AG08395 (cell line): Measurements from ENCODE around the gene DQX1.
"Not testable (repeated sequence)": the region's sequence is repeated elsewhere in the genome, so short reads cannot be mapped to it uniquely, and the experiment has no call there.

Source experiments
- DNase-seq: peaks from one replicate; pipeline ENCODE4 v3.0.0; 2012; ENCODE audit warnings: mixed read lengths, low spot score

Gene DQX1, protein sequence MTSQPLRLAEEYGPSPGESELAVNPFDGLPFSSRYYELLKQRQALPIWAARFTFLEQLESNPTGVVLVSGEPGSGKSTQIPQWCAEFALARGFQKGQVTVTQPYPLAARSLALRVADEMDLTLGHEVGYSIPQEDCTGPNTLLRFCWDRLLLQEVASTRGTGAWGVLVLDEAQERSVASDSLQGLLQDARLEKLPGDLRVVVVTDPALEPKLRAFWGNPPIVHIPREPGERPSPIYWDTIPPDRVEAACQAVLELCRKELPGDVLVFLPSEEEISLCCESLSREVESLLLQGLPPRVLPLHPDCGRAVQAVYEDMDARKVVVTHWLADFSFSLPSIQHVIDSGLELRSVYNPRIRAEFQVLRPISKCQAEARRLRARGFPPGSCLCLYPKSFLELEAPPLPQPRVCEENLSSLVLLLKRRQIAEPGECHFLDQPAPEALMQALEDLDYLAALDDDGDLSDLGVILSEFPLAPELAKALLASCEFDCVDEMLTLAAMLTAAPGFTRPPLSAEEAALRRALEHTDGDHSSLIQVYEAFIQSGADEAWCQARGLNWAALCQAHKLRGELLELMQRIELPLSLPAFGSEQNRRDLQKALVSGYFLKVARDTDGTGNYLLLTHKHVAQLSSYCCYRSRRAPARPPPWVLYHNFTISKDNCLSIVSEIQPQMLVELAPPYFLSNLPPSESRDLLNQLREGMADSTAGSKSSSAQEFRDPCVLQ

DNA sequence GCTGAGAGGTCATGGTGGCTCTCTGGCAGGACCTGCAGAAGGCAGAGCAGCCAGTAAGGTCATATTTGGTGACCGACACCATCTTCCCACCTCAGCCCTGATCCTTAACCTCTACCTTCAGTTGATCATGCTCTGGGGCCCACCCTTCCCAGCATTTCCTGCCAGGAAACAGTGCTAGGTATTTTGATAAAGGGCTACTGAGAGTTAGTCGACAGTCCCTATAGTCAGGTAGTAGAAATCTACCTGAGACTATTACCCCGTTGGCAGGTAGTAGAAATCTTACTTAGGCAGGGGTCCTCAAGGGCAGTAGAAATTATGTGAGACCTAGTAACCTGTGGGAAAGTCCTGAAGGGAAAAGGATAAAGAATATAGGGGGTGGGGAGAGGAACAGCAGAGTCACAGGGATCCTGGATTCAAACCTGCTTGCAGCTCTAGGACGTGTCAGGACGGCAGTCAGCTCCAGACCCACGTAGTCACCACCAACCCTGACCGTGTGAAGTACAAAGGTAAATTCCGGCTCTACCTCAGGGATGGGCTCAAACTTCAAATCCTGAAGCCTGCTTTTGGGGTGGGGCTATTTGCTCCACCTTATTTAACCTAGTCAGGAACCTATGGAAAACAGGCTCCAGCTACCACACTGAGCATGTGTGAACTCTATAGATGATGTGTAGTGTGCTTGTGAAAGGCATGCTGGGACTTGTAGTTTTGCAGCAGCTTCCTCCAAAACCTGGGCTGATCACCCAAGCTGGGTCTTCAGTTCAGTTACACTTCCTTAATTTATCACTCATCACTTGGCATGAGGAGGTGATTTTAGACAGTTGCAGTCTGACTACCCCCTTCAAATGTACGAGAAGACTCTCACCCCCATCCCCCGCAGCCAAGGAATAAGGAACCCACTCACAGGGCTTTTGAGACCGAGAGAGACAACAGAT lies at the start of gene DQX1:
Gene DQX1, minus strand, starts transcription at position 515 of the 932 bp plus-strand sequence. Its CDS starts 502 bp downstream, at position 13.
- peak; percentile 31 for DNase-seq

DNA sequence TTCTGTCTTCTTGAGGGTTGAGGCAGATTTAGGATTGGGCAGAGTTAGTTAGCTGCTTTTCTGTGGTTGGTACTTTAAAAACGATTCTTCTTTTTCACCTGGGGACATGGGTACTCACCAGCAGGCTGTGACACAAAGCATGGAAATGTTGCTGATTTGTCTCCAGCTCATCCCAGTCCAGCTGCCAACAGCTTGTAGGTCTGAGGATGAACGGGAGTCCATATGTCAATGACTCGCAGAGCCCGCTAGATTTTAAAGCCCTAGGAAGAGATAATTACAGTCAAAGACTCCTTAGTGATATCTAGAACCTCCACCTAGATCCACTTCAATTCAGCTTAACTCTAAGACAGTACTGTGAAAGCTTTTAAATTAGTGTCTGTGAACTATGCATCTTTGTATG lies 49.3 kb upstream of the DQX1 start:
- no peak for DNase-seq

DNA sequence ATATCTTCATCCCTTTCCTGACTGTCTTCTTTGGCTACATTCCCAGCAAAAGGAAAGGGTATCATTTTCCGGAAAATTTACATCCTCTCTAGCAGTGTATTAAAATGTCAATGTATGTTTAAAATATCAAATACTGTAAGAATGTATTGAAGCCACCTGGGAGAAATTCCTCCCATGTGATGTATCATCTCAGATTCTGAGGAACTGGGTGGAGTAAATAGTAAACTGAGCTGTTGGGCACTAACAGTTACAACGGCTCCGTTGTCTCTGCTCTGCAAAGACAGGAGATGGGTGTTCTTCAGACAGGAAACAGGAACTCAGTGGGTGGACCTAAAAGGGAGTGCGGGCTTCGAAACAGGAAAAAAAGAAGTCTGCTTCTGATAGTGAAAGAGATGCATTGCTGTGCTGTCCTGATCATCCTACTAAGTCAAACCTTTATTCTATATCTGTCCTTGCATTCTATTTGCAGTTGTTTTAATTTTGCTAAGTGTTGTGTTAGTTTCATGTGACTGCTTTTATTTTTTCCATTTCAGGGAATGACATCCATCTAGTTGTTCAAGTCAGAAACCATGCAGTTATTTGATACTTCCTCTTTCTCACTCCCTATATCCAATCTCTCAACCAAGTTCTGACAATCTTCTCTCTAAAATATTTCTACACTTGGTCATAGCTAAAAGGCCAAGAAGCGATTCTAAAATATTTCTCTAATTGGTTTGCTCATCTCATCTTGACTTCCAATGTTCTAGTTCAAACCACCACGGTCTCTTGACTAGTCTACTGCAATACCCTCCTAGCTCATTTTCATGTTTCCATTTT lies 47.9 kb upstream of the DQX1 start:
- DNase-seq: no peak

DNA sequence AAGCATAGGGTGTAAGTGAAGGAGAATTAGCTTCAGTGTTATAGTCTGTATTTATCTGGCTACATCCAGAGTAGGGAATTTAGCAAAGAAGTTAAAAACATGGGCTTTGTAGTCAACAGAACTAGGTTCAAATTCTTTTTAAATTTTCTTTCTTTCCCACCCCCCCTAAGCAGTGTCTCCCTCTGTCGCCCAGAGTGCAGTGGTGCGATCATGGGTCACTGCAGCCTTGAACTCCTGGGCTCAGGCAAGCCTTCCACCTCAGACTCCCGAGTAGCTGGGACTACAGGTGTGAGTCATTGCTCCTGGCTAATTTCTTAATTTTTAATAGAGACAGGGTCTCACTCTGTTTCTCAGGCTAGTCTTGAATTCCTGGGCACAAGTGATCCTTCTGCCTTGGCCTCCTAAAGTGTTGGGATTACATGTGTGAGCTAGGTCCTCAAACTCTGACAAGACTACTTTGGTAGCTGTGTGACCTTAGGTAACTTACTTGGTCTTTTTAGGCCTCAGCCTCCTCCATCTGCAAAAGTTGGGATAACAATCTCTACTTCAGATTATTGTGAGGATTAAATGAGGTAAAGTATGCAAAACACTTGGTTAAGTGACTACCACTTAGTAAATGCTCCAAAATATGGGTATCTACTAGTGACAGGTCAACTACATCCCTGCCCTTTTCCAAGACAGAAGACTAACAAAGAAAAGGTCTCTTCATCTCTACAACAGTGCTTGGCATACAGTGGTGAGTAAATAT lies 46.3 kb upstream of the DQX1 start:
- DNase-seq: no peak

DNA sequence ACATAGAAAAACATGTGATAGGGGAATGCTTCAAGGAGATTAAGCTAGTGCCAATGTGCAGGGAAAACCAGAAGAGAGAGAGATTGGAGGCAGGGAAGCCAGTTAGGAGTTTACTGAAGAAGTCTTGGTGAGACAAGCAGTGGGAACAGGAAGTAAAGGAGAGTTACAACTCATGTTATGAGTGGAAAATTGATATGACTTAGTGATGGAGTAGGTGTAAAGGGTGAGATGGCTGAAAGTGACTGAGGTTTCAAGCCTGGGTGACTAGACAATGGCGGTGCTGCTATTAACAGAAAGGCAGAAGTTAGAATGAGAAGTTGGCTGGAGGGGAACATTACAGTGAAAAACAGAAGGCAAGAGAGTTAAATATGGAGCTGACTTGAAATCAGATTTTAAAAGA lies 45.0 kb upstream of the DQX1 start:
- DNase-seq: no peak

DNA sequence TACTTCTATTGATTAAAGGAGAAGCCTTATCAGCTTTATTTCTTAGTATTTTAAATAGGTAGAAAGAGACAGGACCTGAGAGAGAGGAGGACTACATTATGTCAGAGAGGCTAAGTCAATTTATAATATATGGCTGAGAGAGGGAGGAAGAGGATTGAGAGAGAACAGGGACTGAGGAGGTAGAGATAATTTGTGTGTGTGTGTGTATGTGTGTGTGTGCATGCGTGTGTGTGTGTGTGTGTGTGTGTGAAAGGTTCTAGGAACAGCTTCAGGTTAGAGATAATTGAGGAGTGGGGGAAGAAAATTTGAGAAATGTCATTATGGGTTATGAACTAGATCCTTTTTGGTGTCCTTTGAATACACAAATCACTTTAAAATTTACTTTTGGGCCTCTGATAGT lies 43.7 kb upstream of the DQX1 start:
- no peak for DNase-seq

DNA sequence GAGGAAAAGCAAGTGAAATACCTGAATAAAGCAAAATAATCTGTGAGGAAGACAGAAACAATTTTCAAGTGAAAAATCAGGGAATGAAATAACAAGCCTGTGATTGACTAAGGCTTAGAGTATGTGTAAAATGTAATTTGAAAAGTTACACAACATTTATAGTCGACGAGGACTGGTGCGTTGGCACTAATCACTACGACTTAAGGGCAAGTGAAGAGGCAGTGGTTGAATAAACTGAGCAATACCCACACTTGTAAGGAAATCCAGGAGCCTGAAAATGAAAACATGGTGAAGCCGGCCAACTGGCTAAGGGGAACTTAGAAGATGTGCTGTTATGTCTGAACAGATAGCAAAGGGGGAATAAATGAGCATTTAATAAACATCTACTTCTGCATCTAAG lies 41.9 kb upstream of the DQX1 start:
- peak; percentile 67 for DNase-seq

DNA sequence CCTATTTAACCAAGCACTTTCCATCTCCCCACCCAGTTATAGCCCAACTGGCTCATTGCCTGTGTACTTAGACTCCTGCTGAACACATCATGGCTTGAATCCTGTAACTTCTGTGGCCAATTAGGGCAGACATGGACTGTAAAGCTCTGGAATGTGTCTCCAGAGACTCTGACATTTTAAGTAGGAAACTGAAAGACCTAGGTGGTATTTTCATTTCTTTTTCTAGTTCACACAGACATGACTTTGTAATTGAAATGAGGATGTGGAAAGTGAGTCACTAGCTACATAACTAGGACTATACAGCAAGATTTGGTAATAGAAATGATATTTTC lies 40.7 kb upstream of the DQX1 start:
- peak; percentile 86 for DNase-seq

DNA sequence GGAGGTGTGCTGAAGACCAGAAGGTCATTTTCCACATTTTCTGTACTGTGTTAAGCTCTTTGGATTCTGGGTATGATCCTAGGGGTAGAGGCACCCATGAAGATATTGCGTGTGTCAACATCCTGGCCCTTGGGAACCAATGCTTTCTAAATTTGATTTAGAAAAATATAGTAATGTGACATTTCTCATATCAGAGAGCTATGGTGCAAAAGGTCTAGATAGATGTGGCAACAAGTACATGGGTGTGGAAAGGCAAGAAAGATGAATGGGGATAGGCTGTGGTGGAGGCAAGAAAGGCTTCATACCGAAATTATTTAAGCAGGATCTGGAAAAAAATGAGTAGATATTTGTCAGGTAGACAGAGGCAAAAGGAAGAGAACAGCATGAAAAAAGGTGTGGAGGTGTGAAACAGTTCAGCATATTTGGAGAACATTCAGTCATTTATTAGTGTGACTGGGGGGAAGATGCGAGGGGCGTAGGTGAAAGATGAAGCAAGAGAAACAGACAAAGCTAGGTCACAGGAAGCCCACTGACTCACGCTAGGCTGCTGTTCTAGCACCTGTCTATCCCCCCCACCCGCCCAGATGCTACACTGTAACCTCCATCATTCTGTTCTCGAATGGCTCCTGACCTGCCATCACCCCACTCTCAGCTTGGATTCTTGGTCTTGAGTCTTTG lies 40.2 kb upstream of the DQX1 start:
- no peak for DNase-seq

DNA sequence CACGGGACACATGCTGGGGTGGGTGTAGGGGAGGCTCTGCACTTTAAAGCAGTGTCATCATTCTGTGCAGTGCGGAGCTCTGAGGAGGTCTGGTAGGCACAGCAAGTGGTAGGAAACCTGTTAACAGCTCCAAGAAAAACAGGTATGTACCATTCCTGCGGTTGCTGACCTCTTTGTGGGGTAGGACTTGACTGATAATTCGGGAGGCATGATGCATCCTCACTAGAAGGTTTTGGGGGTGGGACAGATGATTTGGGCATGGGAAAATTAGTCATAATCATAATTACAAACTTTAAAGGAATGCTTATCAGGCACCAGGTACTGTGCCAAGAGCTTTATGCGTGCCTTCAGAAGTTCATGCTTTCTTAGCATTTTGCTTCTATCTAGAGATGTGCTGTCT lies 38.2 kb upstream of the DQX1 start:
- DNase-seq: no peak

DNA sequence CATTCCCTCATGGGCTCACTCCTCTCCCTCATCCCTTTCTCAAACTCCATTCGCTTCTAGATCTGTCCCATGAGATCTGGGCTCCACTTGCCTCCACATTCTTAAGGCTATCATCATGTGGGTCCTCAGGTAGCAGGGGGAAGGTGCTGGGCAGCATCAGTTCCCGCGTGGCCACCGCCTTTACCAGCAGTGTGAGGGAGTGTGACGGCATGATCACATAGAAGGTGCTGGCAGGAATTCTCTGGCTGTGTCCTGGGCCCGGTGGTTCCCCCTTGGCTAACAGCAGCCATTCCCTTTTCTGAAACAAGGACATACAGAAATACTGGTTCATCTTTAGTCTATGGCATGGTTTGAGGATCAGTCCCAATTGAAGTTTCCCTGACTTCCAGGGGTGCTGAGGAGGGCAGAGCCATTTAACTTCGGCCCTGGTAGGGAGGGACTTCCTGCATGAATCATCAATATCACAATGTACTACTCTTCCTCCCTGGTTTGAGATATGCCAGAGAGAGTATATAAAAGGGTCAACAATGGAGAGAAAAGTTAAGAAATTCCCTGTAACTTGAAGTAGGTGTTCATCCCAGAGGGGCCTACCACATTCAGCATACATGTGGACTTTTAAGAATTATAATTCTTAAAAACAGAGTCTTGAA lies 36.2 kb upstream of the DQX1 start:
- DNase-seq: no peak

DNA sequence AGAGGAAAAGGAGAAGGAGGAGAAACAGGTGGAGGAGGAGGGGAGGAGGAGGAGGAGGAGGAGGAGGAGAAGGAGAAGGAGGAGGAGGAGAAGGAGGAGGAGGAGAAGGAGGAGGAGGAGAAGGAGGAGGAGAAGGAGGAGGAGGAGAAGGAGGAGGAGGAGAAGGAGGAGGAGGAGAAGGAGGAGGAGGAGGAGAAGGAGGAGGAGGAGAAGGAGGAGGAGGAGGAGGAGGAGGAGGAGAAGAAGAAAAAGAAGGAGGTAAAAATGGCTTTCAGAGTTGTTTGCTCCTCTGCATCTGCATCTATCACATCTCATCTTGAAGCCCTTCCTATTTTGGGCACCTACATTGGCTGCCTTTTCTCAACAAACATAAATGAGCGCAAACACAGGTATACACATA lies 35.0 kb upstream of the DQX1 start:
- not testable (repeated sequence) for DNase-seq

DNA sequence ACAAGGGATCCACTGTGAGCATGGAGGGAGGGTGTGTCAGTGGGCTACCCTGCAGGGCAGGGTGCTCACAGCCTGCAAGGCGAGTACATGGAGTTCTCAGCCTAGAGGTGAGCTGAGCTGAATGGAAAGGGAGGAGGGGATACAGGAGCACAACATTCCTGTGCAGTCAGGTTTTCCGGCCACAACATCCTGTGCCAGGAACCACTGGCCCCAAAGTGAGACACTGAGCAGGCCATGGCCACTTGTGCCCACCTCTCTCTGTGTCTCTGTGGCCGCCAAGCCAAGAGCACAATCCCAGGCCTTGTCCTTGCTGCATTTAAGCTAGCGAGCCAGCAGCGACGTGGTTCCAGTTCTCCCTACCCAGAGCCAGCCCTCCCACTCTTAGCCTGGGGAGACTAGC lies 34.6 kb upstream of the DQX1 start:
- DNase-seq: no peak

DNA sequence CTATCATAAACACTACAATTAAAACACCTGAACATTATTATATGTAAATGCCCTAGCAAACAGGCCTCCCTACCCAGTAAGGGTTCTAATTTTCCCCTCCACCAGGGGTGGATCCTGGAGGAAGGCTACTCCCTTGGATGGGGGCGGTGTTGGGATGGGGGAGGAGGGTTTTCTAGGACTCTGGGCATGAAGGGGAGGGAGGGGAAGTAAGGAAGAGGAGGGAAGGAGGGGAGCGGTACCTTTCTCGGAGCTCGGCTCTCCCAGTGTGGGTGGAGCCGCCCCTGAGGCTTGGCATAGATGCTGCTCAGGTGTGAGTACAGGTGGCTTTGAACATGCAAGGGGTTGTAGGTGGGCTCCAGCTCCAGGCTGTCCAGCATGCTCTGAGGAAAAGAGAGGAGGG lies 33.9 kb upstream of the DQX1 start:
- DNase-seq: no peak

DNA sequence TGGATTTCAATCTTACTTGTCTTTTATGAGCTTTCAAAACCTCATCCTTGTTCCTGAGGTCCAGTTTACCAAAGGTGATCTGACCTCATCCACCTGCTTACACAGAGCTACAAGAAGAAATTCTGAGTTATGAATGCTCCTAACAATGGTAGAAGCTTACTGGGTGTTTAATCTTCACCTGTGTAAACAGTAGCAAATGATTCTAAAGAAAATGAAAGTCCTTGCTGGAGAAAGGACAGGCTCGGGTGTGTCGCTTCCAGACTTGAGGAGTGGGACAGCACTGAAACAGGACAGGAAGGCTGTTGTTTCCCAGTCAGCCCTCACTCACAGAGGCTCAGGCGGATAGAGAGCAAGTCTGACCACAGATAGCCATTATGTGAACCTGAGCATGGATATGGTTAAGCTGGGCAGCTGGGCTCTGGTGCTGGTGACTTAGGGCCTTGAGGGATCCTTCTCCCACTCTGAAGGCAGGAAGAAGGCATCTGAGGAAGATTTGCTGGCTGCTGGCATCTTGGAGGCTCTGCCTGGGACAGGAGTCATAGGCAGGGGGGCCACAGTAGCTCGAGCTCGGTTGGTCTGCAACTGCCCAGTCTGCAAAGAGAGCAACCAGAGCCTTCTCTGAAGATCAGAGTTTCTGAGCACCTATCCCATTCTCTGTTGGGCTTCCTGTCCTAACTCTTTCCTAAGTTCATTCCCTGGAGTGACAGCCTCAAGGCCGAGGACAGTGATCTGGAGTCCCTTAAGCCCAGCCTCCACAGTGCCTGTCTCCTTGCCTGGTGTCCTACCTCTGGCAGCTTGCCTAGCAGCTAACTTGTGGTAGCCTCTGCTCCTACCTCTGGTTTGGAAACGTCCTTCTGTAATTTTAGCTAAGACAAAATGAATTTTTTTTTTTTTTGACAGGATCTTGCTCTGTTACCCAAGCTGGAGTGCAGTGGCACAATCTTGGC lies 32.5 kb upstream of the DQX1 start:
- no peak for DNase-seq

DNA sequence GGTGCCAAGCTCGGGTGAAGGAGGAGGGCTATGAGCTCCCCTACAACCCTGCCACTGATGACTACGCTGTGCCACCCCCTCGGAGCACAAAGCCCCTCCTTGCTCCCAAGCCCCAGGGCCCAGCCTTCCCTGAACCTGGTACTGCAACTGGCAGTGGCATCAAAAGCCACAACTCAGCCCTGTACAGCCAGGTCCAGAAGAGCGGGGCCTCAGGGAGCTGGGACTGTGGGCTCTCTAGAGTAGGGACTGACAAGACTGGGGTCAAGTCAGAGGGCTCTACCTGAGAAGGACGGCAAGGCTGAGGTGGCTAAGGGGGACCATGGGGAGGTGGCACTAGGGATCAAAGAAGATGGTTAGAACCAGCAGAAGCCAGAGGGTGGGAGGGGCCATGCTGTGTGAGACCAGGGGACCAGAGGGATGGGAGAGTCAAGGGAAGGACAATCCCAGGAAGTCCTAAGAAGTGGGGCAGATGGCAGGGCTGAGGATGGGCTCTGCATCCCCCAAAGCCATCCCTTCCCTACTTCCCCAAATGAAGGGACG lies 30.9 kb upstream of the DQX1 start:
- DNase-seq: no peak

DNA sequence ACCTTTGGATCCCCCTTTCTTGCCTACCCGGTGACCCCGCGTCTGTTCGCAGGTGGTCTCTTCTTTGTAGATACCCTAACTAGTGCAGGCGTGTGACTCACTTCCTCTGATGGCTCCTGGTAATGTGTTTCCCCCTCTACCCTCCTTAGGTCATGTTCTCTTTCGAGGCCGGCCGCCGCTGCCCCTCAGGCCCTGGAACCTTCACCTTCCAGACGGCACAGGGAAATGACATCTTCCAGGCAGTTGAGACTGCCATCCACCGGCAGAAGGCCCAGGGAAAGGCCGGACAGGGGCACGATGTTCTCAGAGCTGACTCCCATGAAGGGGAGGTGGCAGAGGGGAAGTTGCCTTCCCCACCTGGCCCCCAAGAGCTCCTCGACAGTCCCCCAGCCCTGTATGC lies 30.1 kb upstream of the DQX1 start:
- no peak for DNase-seq

DNA sequence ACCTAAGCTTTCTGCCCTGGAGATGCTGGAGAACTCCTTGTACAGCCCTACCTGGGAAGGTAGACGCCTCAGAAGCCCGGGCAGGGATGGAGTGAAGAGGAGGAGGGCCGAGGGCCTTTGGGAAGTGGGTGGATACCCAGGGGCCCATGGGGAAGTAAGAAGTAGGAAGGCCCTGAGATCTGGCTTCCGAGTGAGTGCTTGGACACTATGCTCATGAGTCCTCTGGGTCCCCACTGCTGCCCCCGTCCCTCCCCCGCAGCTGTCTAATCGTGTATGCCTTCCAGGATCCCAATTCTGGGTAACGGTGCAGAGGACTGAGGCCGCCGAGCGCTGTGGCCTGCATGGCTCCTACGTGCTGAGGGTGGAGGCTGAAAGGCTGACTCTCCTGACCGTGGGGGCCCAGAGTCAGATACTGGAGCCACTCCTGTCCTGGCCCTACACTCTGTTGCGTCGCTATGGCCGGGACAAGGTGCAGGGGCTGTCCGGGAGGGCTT lies 29.6 kb upstream of the DQX1 start:
- no peak for DNase-seq
